ENCODE data around the gene VAV1.
"Not testable (repeated sequence)": the region's sequence is repeated elsewhere in the genome, so short reads cannot be mapped to it uniquely, and the experiment has no call there.

The VAV1 gene

GRCh38 chr19:6790194-6791128, 18.0 kb downstream of the VAV1 start:
- DNase-seq (ENCODE audit: low read depth) = no peak

GRCh38 chr19:6791237-6791636, 18.7 kb downstream of the VAV1 start:
- no peak for DNase-seq (ENCODE audit: low read depth)

GRCh38 chr19:6793411-6793810, 20.9 kb downstream of the VAV1 start:
- no peak for DNase-seq (ENCODE audit: low read depth)

GRCh38 chr19:6793973-6794372, 21.5 kb downstream of the VAV1 start:
- DNase-seq (ENCODE audit: low read depth) = no peak

- DNase-seq (ENCODE audit: low read depth) = no peak
Measured at GRCh38 chr19:6794686-6795431, 22.4 kb downstream of the VAV1 start.

- DNase-seq (ENCODE audit: low read depth) = no peak
Measured at GRCh38 chr19:6796278-6796677, 23.8 kb downstream of the VAV1 start.

- no peak for DNase-seq (ENCODE audit: low read depth)
Measured at GRCh38 chr19:6797646-6798045, 25.1 kb downstream of the VAV1 start.

GRCh38 chr19:6800160-6800790, 27.8 kb downstream of the VAV1 start:
- DNase-seq (ENCODE audit: low read depth) = not testable (repeated sequence)

GRCh38 chr19:6800991-6801484, 28.5 kb downstream of the VAV1 start:
- DNase-seq (ENCODE audit: low read depth) = no peak

- DNase-seq (ENCODE audit: low read depth) = peak; percentile 69
Measured at GRCh38 chr19:6801485-6802086, 29.1 kb downstream of the VAV1 start.

- peak; percentile 63 for DNase-seq (ENCODE audit: low read depth)
Measured at GRCh38 chr19:6802336-6803035, 30.0 kb downstream of the VAV1 start.

GRCh38 chr19:6803036-6803404, 30.5 kb downstream of the VAV1 start:
- DNase-seq (ENCODE audit: low read depth) = no peak

GRCh38 chr19:6806488-6806887, 34.0 kb downstream of the VAV1 start:
- DNase-seq (ENCODE audit: low read depth) = no peak

- no peak for DNase-seq (ENCODE audit: low read depth)
Measured at GRCh38 chr19:6807291-6807690, 34.8 kb downstream of the VAV1 start.

GRCh38 chr19:6808494-6808893, 36.0 kb downstream of the VAV1 start:
- DNase-seq (ENCODE audit: low read depth) = no peak

- no peak for DNase-seq (ENCODE audit: low read depth)
Measured at GRCh38 chr19:6809262-6809661, 36.8 kb downstream of the VAV1 start.

GRCh38 chr19:6811378-6811777, 38.9 kb downstream of the VAV1 start:
- DNase-seq (ENCODE audit: low read depth) = no peak

- no peak for DNase-seq (ENCODE audit: low read depth)
Measured at GRCh38 chr19:6811906-6812305, 39.4 kb downstream of the VAV1 start.

- DNase-seq (ENCODE audit: low read depth) = no peak
Measured at GRCh38 chr19:6812612-6813011, 40.1 kb downstream of the VAV1 start.

- no peak for DNase-seq (ENCODE audit: low read depth)
Measured at GRCh38 chr19:6813659-6814058, 41.2 kb downstream of the VAV1 start.

- no peak for DNase-seq (ENCODE audit: low read depth)
Measured at GRCh38 chr19:6817179-6817578, 44.7 kb downstream of the VAV1 start.

GRCh38 chr19:6818246-6818645, 45.7 kb downstream of the VAV1 start:
- DNase-seq (ENCODE audit: low read depth) = no peak
